HG03196 (cell line): ENCODE measurements around the gene ATP2B1.
"Not testable (repeated sequence)": the region's sequence is repeated elsewhere in the genome, so short reads cannot be mapped to it uniquely, and the experiment has no call there.

ENCODE experiments used
- ATAC-seq: cut with Tn5 transposase; IDR thresholded peaks from one replicate; pipeline ENCODE4 v1.9.1; 2021; ENCODE audit not compliant: unreplicated experiment

Gene ATP2B1

DNA sequence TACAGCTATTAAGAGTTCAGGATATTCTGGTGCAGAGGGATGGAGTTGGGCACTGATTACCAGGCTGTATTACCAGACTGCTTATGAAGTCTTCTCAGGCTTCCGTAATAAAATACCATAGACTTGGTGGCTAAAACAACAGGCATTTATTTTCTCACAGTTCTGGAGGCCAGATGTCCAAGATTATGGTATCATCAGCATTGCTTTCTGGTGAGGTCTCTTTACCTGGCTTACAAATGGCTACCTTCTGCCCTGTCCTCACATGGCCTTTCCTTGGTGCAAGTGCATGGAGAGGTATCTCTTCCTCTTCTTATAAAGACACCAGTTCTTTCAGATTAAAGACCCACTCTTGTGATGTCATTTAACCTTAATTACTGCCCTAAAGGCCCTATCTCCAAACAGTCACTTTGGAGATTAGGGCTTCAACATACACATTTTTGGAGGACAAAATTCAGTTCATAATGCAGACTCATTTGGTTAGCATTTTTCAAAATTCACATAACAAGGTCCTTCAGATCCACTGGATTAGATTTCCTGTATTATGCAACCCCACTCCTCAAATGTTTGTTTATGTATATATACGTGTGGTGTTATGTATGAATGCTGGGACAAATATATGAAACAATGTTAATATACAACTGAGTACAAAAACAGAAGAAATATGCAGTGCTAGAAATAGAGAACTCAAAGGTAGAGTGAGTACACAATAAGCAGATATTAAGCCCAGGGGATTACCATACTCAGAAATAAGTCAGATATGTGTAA, 9.3 kb upstream of the ATP2B1 start:
- ATAC-seq = no peak

DNA sequence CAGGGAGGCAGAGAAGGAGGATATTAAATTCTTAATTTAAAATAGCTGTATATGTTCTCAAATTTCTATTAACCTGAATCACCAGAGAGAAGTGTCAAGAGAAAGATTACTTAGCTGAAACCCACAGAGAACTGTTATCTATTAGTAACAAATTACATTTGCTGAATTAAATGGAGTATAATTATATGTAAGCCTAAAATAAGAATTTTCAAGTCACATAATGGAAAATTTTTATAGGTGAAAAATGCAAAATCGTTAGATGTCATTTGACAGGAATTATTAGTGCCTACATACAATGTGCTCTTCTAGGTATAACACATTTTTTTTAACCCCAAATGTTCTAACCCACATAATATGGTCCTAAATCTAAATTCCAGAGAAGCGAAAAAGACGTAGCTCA, 4.1 kb upstream of the ATP2B1 start:
- ATAC-seq = no peak

DNA sequence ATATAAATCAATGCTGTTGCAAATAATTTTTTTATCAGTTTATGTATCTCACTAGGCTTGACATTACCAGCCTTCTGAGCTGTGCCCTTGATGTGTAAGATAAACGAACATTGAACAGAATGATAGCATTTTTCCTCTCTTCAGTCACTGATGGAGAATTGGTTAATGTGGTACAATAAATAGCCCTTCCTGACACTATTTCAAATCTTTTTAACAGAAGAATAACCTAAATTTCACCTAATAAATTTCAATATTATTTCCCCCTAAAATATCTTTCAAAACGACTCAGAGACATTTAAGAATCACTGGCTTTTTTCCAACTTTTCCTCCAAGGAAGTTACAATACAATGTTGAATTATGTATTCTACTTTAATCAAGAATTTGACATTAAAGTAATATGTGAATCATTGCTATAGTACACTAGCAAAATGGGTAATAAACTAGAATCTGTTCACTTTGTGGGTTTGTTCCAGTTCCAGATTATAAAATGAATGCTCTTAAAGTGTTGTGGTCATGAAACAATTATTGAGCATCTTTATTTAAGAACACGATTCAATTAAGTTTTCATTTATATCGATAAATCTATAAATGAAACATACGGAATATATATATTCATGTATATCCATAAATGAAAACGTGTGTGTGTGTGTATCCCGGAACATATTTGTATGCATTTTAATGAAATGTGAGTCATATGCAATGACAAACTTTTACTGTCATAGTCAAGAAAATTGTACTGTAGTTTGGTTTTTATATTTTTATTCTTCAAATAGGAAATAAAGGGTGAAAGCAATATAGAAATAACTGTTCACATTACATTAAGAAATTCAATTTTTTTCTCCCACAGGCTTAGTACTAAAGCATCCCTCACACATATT, 2.5 kb upstream of the ATP2B1 start:
- ATAC-seq = no peak

DNA sequence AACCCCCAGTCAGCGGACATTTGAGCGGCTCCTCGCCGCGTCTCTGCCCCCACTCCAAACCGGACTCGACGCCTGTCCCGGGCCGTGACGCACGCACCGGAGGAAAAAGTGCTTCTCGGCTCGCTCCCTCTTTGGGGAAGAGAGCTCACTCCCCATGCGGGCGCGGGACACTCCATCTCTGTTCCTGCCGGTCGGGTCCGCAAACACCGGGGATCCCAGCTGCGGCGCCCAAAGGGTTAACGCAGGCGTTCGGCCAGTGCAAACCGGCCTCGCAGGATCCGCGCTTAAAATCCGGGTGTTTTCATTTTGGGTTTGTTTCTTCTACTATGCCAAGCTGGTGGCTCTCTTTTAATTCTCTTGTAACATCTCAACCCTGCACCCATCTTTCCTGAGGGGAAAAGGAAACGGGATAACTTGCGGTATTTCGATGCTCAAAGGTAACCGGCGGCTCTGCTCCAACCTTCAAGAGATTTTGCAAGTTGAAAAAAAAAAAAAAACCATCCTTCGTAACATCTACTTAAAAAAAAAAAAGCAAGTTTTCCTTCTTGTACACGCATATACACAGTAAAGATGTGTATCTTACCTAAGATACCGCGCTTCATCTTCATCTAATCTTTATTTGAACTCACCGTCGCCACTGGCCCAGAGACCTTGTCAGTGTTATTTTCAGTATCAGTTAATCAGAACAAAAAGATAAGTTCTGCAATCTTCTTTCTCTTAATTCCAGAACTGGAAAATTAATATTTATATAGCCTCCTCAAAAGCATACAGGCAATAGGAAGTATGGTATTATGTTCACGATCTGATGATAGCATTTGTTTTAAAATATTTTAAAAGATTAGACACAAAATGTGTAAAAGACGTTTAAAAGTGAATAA, 1.6 kb upstream of the ATP2B1 start:
- no peak for ATAC-seq

DNA sequence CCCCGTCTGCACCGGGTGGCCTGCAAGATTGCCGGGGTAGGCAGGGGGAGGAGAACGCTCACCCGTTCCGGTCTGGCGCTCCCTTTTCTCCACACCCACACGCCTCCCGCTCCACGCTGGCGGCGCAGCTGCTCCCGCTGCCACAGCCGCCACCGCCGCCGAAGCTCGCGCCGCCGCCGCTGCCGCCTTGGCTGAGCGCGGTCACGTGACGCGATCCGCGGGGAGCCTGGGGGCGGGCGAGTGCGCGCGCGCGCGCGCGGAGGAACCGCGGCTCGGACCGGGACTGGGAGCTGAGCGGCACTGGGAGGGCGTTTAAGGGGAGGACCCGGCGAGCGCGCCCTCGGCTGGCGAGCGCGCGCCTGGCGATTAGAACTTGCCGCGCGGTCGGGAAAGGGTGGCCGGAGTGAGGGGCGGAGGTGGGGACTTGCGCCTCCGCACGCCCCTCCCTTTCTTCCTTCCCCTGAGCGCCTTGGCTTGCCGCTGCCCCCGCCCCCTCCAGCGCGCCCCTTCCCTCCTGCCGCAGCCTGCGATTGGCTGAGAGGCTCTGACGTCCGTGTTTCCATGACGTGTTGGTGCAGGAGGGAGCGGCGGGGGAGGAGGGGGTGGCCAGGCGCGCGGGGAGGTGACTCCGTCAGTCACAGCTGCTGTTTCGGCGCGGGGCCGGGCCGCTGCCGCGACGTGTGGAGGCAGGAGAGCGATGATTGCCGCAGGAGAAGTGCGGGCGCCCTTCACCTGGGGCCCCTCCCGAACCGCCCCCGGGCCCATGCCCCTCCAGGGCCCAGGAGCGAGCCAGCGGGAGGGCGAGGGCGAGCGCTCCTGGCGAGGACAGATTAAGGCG, 738 bp upstream of the ATP2B1 start:
- peak; percentile 74 for ATAC-seq

DNA sequence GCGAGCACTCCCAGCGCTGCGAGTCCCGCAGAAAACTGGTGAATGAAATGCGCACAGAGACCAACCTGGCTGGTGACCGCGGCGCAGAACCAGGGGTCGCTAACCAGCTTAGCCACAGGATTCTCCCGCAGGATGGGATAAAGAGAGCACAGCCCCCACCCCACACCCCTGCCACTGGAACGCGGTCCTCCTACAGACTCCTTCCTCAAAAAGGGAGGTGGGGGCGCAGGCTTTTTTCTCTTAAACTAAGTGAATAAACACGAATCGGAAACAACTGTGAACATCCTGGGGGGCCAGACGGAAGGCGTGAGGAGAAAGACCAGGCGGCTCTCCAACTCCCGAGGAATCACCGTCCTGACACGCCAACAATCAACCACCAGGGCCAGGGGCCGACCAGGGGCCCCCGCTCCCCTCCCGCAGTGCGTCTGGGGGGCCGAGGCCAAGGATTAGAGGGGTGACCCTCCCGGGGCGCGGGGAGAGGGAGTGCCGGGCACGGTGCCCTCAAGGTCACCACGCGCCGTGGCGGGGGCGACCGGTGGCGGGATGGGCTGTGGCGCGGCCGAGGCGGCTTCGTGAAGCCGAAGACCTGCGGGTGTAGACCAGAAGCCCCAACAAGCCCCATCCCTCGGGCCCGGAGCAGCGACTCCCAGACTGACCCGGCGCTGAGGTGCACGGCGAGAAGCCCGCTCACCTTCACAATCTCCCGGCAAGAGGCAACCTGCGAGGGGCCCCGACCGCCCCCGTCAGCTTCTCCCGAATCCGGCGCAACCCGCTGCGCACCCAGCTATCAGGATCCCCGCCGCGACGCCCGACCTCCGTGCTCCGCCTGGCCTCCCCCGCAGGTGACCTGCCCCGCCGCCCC, 704 bp downstream of the ATP2B1 start:
- no peak for ATAC-seq

DNA sequence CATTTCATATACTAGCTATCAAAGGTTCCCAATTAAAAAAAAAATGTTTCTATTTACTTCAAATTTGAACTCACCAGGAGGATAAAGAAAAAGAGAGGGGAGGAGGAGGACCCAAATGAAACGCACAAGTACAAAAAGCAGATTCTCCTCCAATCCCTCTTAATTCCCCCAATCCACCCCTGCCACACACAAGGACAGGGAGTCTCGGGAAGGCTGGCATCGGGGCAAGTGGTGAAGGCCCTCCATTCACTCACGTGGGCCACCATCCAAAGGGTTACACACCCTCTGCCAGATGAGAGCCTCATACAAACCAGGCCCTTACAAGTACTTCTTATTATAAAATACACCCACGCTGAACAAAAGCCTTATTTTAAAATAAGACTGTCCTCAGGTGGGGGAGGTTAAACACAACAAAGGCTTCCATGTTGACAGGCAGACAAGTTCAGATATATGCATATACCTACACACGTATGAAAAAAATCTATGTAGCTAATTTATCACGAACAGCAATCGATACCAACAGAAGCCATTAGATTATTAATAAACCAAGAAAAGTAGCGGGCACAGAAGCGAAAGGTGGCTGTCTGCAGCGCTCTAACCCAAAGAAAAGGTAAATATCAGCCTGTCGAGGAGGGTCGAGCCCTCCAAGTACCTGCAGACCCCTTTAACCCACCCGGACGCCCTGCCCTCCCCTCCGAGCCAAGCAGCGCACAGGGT, 1.5 kb downstream of the ATP2B1 start:
- no peak for ATAC-seq

DNA sequence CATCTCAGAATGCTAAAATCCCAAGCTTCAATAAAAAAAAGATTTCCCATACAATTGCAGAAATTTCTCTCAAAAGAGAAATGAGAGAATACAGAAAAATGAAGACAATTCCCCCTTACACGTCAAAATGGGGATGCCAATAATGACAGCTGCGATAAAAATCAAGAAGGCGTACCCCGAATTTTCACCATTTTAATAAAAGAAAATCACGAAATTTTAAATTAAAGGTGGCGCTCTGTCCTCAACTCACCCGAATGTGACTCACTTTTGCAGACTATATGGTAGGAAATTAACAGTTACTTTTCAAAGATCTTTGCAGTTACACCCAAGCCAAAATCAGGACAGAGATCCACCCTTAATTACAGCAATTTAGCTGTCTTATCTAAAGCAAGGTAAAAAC, 2.1 kb downstream of the ATP2B1 start:
- no peak for ATAC-seq

DNA sequence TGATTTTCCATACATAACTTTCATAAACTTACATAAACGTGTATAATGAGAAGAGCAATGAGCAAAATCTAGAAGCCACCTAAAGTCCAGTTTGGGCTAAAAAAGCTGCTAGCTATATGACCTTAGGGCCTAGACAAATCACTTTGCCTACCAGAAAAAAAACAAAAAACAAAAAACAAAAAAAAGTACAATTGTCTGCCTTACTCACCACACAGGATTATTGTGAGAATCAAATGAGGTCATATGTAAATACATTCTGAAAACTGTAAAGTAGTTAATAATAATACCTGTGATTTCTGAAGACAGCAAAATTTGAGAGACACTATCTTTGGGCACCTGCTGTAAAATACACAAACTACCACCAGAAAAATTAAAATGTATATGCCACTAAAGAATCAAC, 4.2 kb downstream of the ATP2B1 start:
- no peak for ATAC-seq

DNA sequence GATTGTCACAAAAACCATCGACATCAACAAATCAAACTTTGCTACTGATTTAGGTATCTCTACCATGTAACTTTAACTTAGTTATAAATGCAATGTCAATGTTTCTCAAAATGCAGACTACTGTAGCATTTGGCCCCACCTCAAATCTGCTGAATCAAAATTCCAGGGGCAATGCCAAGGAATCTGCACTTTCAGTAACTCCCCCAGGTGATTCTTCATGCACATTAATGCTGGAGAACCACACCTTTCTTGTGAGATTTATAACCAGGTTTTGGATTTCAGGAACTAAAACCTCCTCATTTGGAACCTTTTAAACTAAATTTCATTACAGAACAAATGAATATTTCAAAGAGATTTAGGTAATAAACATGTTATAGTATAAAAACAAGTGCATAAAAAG, 4.9 kb downstream of the ATP2B1 start:
- no peak for ATAC-seq

DNA sequence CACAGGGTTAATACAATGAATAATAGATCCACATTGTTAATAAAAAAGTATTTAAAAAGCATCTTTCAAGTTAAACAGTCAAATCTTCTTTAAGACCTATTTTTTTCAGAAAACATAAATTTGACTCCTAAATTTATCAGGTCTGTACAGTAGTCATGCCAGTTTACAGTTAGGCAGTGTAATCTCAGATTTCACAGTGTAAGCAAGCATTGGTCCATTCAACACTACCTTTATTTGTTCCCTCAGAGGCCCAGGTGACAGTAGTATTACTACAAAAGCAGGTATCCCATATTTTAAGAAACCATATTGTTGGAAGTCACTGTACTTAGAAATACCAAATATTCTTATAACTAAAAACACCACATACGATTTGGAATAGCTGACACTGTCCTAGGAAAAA, 6.1 kb downstream of the ATP2B1 start:
- no peak for ATAC-seq

DNA sequence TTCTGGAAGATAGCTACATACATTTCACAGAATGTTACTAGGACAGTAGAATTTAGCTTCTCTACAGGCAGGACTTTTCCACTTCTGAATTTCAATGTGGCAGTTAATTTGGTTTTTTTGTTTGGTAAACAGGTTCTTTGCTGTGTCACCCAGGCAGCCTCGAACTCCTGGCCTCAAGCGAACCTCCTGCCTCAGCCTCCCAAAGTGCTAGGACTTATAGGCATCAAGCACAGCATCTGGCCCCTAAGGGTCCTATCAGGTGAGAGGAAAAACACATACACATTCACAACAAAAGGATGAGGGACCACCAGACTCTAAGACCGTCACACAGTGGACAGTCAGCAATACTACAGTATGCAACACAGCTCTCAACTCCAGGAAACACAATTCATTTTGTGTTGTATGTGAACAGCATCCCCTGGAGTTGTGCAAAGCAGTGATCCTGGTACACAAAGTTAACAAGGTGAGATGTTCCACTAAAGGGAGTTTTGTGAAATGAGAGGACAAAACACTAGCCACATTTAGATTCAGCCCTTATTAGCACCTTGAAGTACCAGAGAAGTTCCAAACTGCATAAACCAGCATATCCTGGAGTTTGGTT, 6.9 kb downstream of the ATP2B1 start:
- no peak for ATAC-seq

DNA sequence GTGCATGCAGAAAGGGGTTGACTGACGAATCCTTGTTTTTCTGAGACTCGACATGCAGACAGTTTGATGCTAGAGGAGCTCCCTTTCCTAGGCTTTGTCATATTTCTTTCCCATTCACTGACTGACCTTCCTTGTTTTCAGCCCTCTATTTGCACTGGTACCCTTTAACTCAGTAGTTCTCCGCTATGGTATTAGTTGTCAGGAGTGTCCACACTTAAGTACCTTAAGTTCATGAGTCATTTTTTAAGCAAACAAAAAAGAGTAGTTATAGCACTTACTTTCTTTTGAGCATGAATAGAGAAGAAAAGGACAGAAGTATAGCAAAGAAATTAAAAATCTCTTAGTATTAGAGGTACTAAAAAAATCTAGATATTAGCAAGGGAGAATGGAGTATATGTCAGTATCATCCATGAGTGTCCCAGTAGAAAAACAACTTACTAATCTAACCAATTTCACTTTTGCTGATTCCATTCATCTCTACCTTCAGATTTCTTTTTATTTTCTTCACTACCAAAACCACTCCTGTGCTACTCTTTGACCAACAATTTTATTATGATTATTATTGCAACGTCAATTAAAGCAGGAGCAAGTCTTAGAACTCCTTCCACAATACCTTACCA, 8.3 kb downstream of the ATP2B1 start:
- ATAC-seq = no peak

DNA sequence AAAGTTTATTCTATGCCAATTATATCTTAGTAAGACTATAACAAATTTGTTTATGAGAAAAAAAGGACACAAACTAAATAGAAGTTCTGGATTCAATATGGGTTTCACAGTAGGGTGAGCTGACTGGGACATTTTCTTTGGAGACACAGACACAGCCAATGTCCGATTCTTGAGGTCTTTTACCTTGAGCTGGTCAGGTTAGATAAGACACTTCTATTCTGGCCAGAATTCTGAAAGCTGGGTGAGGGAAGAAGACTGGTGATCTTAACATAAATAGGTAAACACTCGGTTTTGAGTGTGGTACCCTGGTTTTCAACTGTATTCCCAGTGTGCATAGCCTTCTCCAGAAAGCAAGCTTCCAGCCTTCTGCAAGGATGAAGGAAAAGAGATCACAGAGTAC, 10.0 kb downstream of the ATP2B1 start:
- no peak for ATAC-seq

DNA sequence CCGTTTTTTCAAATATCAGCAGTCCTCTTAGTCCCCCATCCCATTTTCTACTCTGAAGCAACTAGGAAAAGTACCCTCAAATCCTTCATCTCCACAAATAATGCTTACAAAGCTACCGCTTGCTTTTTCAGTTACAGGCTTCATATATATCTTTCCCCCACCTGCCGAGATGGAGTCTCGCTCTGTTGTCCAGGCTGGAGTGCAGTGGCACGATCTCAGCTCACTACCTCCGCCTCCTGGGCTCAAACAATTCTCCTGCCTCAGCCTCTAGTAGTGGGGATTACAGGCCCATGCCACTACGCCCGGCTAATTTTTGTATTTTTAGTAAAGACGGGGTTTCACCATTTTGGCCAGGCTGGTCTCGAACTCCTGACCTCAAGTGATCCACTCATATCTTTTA, 10.9 kb downstream of the ATP2B1 start:
- not testable (repeated sequence) for ATAC-seq

DNA sequence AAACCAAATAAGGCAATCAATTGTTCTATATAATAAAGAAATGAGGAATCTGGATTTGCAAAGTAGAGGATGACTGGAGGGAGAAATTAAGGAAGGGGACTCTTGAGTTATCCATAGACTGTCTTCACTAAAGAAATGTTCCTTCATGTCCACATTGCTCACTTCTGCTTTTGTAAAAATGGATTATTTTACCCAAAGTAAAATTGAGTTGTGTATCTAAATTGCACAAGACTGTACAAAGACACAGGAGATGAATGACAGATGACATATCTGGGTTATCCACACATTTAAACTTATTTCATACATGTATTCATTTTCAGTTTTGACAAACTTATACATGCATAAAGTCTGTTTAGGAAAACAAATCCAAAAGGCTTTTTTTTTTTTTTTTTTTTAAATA, 11.3 kb downstream of the ATP2B1 start:
- no peak for ATAC-seq

DNA sequence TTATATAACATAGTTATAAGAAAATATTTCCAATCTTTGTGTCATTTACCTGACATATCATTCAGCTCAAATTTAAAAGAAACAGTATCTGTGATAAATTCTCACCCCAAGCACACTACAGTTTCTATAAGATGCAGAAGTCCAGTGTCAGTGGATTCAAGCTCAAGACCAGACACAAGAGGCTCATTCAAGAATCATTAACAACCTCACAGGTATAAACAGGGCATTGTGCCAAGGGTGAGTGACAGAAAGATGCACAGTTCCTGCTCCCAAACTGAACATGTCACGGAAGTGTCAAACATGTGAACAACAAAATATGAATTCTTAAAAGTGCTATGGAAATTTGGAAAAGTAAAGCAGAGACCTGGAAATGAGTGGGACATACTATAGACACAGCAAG, 12.8 kb downstream of the ATP2B1 start:
- ATAC-seq = peak; percentile 55

DNA sequence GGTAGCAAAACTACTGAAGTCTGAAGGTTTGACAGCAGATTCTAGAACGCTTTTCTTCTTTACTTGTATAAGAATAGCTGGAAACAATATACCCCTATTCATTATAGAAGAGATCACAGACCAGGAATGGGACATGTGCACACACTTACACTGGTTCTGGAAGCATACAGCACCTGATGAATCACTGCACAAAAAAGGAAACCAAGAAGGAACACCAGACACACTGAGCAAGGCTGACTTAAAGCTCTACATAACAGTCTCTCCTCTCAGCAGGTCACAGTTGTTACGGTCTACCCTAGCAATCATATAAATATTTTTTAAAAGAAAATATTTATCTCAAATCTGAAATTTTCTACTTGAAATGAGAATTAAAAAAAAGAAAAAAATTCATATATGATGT, 13.5 kb downstream of the ATP2B1 start:
- no peak for ATAC-seq
